KOPT-K1 (cell line): ENCODE measurements around the gene HS3ST3B1.

Experiments used
- H3K27ac ChIP-seq: fragments of 200-600 bp; sonication (generic); 2 replicates; pipeline ENCODE4 v1.5.1; 2016; ENCODE audit warnings: antibody characterized with exemption, mild to moderate bottlenecking, low read depth, low read length; ENCODE audit not compliant: poor library complexity, severe bottlenecking
- H3K36me3 ChIP-seq: fragments of 200-600 bp; sonication (generic); 2 replicates; pipeline ENCODE4 v1.5.1; 2017; ENCODE audit warnings: antibody characterized with exemption, mild to moderate bottlenecking, low read length, moderate library complexity; ENCODE audit not compliant: insufficient read depth
- H3K9me3 ChIP-seq: fragments of 200-600 bp; sonication (generic); 2 replicates; pipeline ENCODE4 v1.5.1; 2017; ENCODE audit warnings: antibody characterized with exemption, low read length, mild to moderate bottlenecking; ENCODE audit not compliant: insufficient read depth, poor library complexity, severe bottlenecking

HS3ST3B1 gene

DNA sequence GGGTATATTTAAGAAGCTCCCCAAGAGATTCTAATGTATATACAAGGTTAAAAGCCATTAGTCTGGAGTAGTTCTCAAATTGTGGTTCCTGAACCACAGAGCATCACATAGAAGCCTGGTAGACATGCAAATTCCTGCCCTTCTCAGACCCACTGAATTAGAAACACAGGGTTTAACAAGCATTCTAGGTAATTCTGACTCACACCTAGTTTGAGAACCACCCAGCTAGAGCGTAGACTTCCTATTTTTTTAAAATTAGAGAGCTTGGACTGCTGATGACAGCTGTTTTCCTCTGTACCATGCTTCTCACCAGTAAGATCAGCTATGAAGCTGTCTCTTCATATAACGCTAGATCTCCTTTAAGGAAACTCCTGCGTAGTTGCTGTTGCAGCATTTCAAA lies 50.6 kb downstream of the HS3ST3B1 start:
- Histone ChIP-seq H3K9me3 (no peaks in the 10 kb centered on the region), H3K36me3 (no peaks in the 10 kb centered on the region), H3K27ac (no peak overlapping the region)

- Histone ChIP-seq H3K9me3 (no peaks in the 10 kb centered on the region), H3K27ac (no peak overlapping the region), H3K36me3 (no peaks in the 10 kb centered on the region)
Observed at GRCh38 chr17:14352136-14352535, 51.3 kb downstream of the HS3ST3B1 start.

GRCh38 chr17:14353861-14354474 lies 53.1 kb downstream of the HS3ST3B1 start:
- no peak overlapping the region for H3K27ac ChIP-seq
- no peaks in the 10 kb centered on the region for H3K9me3 ChIP-seq
- H3K36me3 ChIP-seq = no peaks in the 10 kb centered on the region

- H3K36me3 ChIP-seq = no peaks in the 10 kb centered on the region
Observed at GRCh38 chr17:14354807-14355206, 53.9 kb downstream of the HS3ST3B1 start.

DNA sequence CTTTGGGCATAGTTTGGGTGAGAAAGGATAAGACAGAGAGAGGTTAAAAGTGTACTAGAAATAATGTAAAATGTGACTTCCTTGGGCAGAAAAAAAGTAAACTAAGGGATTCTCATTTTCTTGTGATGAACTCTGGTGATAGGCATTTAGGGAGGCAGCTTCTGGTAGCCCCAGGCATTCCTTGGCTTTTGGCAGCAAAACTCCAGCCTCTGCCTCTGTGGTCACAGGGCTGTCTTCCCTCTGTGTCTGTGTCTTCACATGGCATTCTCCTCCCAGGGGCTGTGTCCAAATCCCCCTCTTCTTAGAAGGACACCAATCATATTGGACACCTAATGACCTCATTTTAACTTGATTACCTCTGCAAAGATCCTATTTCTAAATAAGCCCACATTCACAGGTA lies 54.7 kb downstream of the HS3ST3B1 start:
- no peak overlapping the region for H3K27ac ChIP-seq
- H3K9me3 ChIP-seq = no peaks in the 10 kb centered on the region
- no peaks in the 10 kb centered on the region for H3K36me3 ChIP-seq

More at GRCh38 chr17:14354807-14355206, 53.9 kb downstream of the HS3ST3B1 start:
- Histone ChIP-seq H3K27ac (no peak overlapping the region), H3K9me3 (no peaks in the 10 kb centered on the region)

GRCh38 chr17:14359163-14360020 lies 58.5 kb downstream of the HS3ST3B1 start:
- H3K9me3 ChIP-seq = no peaks in the 10 kb centered on the region
- H3K36me3 ChIP-seq = no peaks in the 10 kb centered on the region
- no peak overlapping the region for H3K27ac ChIP-seq

GRCh38 chr17:14360856-14361255 lies 60.0 kb downstream of the HS3ST3B1 start:
- H3K27ac ChIP-seq = no peak overlapping the region
- H3K9me3 ChIP-seq = no peaks in the 10 kb centered on the region
- no peaks in the 10 kb centered on the region for H3K36me3 ChIP-seq

DNA sequence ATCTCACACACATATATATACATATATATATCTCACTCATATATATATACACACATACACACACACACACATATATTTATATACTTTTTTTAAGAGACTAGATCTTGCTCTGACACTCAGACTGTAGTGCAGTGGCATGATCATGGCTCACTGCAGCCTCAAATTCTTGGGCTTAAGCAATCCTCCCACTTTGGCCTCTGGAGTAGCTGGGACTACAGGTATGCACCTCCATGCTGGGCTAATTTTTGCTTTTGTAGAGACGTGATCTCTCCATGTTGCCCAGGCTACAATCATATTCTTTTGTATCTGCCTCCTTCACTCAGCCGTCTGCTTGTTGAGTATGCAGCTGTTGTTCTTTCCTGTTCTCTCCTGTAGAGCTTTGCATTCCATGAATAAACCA lies 60.6 kb downstream of the HS3ST3B1 start:
- Histone ChIP-seq H3K9me3 (no peaks in the 10 kb centered on the region), H3K36me3 (no peaks in the 10 kb centered on the region), H3K27ac (no peak overlapping the region)

DNA sequence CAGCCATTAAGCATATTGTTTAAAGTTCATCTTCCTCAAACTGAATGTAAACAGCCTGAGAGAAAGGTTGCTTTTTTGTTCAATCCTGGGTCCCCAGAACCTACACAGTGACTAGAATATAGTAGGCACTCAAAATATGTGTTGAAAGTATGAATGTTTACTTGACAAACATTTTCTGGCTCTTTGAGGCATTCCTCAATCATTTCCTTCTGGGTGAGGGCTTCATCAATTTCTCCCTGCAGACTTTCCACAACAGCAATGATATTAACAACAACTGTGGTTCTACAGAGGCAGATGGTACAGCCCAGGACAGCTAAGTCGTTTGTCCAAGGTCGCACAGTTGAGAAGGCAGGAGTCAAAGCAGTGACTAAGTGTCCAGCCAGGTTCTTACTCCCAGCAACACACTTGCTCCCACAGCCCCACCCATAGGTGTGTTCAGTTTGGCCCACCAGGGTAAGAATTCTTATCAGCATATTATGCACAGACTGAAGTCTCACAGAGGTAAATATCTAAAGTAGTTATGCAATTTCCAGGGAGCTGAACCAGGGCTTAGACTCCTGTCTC lies 61.1 kb downstream of the HS3ST3B1 start:
- H3K9me3 ChIP-seq = no peaks in the 10 kb centered on the region
- no peak overlapping the region for H3K27ac ChIP-seq
- H3K36me3 ChIP-seq = no peaks in the 10 kb centered on the region

DNA sequence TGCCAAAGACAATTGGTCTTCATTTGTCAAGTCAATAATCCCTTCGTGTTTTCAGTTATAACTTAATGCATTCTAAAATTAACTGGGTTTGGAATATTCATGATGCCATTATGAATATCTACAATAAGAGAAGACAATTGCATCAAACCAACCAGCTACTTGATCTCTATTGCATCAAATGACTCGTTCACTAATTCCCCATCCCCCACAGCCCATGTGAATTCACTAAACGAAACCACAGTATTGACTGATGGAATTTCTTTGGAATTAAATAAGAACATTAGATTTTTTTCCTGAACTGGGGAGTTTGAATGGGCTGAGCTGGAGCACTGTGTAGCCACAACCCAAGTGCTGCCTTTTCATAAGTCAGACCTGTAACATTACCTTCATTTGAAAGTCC lies 65.3 kb downstream of the HS3ST3B1 start:
- no peaks in the 10 kb centered on the region for H3K36me3 ChIP-seq
- H3K9me3 ChIP-seq = no peaks in the 10 kb centered on the region
- H3K27ac ChIP-seq = no peak overlapping the region

GRCh38 chr17:14372461-14372860 lies 71.6 kb downstream of the HS3ST3B1 start:
- no peaks in the 10 kb centered on the region for H3K9me3 ChIP-seq
- no peaks in the 10 kb centered on the region for H3K36me3 ChIP-seq
- H3K27ac ChIP-seq = no peak overlapping the region

DNA sequence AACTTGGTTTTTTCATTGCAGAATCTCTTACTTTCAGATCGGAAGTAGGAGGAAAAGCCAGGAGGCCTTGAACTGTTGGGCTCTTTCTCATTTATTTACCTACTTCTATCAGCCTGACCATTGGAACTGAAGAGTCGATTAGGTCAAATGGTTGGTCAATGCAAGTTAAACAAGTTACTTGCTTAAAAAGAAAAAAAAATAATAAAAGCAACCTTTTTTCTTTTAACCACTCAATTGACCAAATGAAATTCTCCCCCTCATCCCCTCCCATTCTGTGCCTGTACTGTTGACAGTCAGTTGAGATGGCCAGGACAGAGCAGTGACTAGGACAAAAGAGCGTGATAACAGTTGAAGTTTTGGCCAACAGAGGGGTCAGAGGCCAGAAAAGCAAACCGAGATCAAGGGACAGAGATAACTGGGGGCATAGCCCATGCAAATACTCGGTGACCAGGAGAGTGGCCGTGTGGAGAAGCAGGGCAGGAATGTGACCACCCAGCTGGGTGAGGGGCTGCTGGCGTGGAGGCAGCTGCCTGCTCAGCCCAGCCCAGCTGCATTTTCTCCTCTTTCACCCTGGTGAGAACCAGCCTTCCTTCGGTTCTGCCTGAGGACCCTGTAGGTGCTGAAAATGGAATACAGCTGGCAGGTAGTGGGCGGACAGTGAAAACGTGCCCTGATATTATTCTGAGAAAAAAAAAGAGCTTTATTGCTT lies 72.2 kb downstream of the HS3ST3B1 start:
- H3K27ac ChIP-seq = no peak overlapping the region
- no peaks in the 10 kb centered on the region for H3K9me3 ChIP-seq
- H3K36me3 ChIP-seq = no peaks in the 10 kb centered on the region

DNA sequence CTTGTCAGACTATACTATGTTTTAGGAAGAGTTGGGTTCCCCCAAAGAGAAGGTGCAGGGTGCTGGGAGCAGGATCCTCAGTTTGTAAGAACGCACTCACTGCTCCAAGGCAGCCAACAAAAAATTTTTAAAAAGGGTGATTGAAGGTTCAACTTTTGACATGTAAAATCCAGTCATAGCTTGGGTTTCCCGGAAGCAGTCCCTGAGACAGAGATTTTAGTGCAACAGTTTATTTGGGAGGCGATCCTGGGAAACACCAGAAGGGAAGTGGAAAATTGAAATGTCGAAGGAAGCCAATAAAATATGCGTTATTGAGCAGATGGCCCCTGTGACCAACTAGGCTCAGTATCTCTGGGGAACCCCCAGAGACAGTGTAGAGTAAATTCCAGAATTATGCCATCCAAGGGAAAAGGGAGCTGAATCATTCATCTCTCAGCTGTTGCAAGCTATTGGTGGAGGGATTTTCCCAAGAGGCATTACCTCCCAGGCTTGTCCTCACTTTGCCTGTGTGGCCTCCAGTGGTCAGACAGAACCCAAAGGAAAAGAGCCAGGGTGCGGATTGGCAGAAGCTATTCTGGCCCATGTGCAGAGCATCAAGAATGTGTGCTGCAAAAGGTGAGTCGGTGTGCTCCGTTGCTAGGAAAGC lies 72.9 kb downstream of the HS3ST3B1 start:
- H3K27ac ChIP-seq = no peak overlapping the region
- H3K36me3 ChIP-seq = no peaks in the 10 kb centered on the region
- H3K9me3 ChIP-seq = no peaks in the 10 kb centered on the region

- Histone ChIP-seq H3K9me3 (no peaks in the 10 kb centered on the region), H3K36me3 (no peaks in the 10 kb centered on the region), H3K27ac (no peak overlapping the region)
Observed at GRCh38 chr17:14374268-14374667, 73.4 kb downstream of the HS3ST3B1 start.

DNA sequence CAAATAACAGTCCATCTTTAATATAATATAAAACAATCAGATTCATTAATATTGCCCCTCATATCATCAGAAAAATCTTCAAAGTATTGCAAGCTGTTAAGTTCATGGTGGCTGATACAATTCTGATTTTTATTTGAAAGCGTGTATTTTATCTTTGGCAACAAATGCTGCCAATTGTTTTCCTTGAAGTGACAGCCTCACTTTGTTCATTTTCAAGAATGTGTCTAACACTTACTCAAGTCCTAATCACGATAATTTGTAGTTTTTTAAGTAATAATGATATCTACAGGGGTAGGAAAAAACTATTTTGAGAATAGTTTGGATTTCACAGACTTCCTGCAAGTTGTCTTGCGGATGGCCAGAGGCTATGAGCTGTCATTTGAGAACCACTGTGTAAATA lies 75.8 kb downstream of the HS3ST3B1 start:
- Histone ChIP-seq H3K9me3 (no peaks in the 10 kb centered on the region), H3K27ac (no peak overlapping the region), H3K36me3 (no peaks in the 10 kb centered on the region)
